ENCODE results near the gene EYA2. TPM values are rescaled to one million over a fixed set of nuclear protein-coding genes. Genes with fewer than 3 reads are reported as not detected.

The EYA2 gene
- total and polyA plus RNA-seq, 2 donors = 11.1 to 28.5 TPM

DNA sequence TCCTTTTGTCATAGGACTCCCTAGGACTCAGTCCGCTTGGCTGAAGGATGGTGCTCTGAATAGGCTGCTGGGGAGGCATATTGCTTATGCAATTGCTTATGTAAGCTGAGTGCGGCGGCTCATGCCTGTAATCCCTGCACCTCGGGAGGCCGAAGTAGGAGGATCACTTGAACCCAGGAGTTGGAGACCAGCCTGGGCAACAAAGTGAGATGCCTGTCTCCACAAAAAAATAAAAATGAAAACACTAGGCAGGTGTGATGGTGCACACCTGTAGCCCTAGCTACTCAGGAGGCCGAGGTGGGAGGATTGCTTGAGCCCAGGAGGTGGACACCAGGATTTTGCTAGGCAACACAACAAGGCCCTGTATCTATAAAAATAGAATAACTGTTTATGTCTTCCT lies 81.3 kb downstream of the EYA2 start:
- H3K9me3 ChIP-seq (ENCODE audit: control insufficient read depth in 2 of 2, insufficient read depth in 1 of 2, low read length in 1 of 2) = no peaks in the 10 kb centered on the region
- no peak overlapping the region for H3K4me3 ChIP-seq (ENCODE audit: low read length in 2 of 2)
- no peak for DNase-seq (ENCODE audit: low read depth in 6 of 9, low spot score in 9 of 9)
- 96% methylated on average over 6 of the region's 6 CpGs for WGBS
- H3K27me3 ChIP-seq (ENCODE audit: control insufficient read depth in 2 of 2, insufficient read depth in 1 of 2, low read length in 1 of 2) = no peaks in the 10 kb centered on the region
- no peak overlapping the region for H3K27ac ChIP-seq (ENCODE audit: low read depth in 1 of 2, low read length in 1 of 2)
- no peaks in the 10 kb centered on the region for H3K4me1 ChIP-seq (ENCODE audit: control insufficient read depth in 2 of 2, insufficient read depth in 2 of 2, low read length in 2 of 2)
- H3K36me3 ChIP-seq (ENCODE audit: control insufficient read depth in 2 of 2, insufficient read depth in 2 of 2, low read length in 1 of 2) = no peaks in the 10 kb centered on the region

DNA sequence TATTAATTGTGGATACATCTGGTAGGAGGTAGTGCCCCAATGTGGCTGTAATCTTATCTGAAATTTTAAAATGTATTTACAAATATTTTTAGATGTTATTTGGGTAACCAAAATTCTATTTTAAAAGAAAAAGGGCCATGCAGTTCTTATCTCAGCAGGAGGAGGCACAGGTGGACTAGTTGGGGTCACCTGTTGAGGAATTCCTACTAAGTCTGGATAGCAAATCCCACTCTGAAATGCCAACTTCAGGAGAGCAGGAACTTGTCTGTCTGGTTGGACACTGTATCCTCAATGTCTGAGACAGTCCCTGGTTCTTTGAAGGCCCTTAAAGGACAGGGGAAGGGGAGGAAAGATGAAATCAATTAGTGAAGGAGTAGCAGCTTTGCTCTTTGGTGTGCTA lies 82.6 kb downstream of the EYA2 start:
- H3K4me1 ChIP-seq (ENCODE audit: control insufficient read depth in 2 of 2, insufficient read depth in 2 of 2, low read length in 2 of 2) = no peaks in the 10 kb centered on the region
- H3K27me3 ChIP-seq (ENCODE audit: control insufficient read depth in 2 of 2, insufficient read depth in 1 of 2, low read length in 1 of 2) = no peaks in the 10 kb centered on the region
- H3K4me3 ChIP-seq (ENCODE audit: low read length in 2 of 2) = no peak overlapping the region
- no peak overlapping the region for H3K27ac ChIP-seq (ENCODE audit: low read depth in 1 of 2, low read length in 1 of 2)
- no peaks in the 10 kb centered on the region for H3K9me3 ChIP-seq (ENCODE audit: control insufficient read depth in 2 of 2, insufficient read depth in 1 of 2, low read length in 1 of 2)
- no peak for DNase-seq (ENCODE audit: low read depth in 6 of 9, low spot score in 9 of 9)
- H3K36me3 ChIP-seq (ENCODE audit: control insufficient read depth in 2 of 2, insufficient read depth in 2 of 2, low read length in 1 of 2) = no peaks in the 10 kb centered on the region

DNA sequence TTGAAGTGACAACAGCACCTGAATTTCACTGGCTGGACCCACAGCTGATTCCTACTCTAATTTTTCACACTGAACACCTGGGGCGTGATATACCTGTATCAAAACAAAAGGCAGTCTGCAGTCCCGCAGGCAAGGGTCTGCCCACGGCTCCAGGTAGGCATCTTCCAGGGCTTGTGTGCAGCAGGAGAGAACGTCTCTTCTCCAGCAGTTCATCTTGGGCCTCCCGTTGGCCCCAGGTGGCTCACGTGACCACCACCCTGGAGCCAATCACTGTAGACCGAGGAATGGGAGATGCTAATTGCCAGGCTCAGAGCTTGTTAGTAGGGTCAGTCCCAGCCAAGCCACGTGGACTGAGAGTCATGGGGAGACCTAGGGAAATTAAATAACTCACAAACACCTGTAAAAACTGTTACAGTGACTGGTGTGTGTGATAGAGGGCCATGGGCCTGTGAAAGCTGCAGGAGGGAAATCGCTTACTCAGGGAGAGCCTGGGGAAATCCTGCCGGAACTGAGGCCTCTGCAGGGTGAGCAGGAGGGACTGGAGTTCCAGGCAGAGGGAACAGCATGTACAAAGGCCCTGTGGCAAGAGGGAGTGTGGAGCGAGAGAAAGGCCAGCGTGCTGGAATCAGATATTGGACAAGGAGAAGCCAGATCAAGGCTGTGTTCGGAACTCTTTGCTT lies 83.4 kb downstream of the EYA2 start:
- Histone ChIP-seq H3K9me3 (ENCODE audit: control insufficient read depth in 2 of 2, insufficient read depth in 1 of 2, low read length in 1 of 2) (no peaks in the 10 kb centered on the region), H3K27ac (ENCODE audit: low read depth in 1 of 2, low read length in 1 of 2) (no peak overlapping the region), H3K36me3 (ENCODE audit: control insufficient read depth in 2 of 2, insufficient read depth in 2 of 2, low read length in 1 of 2) (no peaks in the 10 kb centered on the region), H3K4me1 (ENCODE audit: control insufficient read depth in 2 of 2, insufficient read depth in 2 of 2, low read length in 2 of 2) (no peaks in the 10 kb centered on the region), H3K27me3 (ENCODE audit: control insufficient read depth in 2 of 2, insufficient read depth in 1 of 2, low read length in 1 of 2) (no peaks in the 10 kb centered on the region), H3K4me3 (ENCODE audit: low read length in 2 of 2) (no peak overlapping the region)
- no peak for DNase-seq (ENCODE audit: low read depth in 6 of 9, low spot score in 9 of 9)
- WGBS = 87% methylated on average over 13 of the region's 13 CpGs

DNA sequence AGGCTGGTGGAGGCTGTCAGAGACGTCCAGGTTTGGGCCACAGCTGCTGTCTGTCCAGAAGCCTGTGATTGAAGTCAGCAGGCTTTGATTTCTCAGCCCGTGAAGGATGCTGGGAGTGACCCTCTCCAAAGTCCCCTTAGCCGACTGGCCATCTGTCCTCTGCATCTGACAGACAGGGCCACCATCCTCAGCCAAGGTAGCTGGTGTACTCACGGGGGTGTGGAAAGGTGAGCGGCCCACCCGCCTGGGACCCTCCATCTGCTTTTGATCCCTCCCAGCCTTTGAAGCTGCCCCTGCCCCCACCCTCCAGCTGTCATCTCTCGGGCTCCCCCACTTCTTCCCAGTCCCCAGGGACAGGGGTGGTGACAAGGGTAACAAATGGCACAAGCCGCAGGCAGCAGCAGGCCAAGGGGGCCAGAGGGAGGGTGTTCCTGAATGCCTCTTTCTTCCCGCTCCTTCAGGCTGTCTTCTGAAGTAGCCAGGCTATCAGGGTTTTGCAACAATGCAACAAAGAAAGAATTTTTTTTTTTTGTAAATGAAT lies 84.4 kb downstream of the EYA2 start:
- no peak overlapping the region for H3K27ac ChIP-seq (ENCODE audit: low read depth in 1 of 2, low read length in 1 of 2)

DNA sequence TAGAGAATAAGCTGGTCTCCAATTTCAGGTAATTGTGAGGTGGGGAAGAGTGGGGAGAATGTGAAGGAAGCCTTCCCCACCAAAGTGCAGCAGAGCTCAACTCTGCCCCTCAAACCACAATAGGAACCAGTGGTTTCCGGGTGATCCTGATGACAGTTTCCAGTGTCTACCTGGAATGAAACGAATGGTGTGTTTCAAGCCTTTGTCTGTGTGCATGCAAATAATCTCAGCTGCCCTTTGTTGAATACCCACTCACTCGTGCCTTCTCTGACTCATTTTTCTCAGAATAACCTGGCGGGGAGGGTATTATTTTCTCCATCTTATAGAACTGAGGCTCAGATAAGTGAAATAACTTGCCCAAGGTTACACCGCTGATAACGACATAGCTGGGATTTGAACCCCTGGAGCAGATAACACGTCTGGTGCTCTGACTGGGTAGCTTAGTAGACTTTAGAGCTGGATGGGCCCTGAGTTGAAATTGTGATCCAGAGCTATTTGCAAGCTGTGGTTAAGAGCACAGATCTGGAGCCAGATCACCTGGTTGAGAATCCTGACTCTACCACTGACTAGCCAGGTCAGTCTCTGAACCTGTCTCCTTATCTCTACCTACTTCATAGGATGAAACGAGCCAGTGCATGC lies 85.1 kb downstream of the EYA2 start:
- Histone ChIP-seq H3K27me3 (ENCODE audit: control insufficient read depth in 2 of 2, insufficient read depth in 1 of 2, low read length in 1 of 2) (no peaks in the 10 kb centered on the region), H3K4me1 (ENCODE audit: control insufficient read depth in 2 of 2, insufficient read depth in 2 of 2, low read length in 2 of 2) (no peaks in the 10 kb centered on the region), H3K36me3 (ENCODE audit: control insufficient read depth in 2 of 2, insufficient read depth in 2 of 2, low read length in 1 of 2) (no peaks in the 10 kb centered on the region), H3K9me3 (ENCODE audit: control insufficient read depth in 2 of 2, insufficient read depth in 1 of 2, low read length in 1 of 2) (no peaks in the 10 kb centered on the region), H3K27ac (ENCODE audit: low read depth in 1 of 2, low read length in 1 of 2) (no peak overlapping the region), H3K4me3 (ENCODE audit: low read length in 2 of 2) (no peak overlapping the region)
- WGBS = 51% methylated on average over 8 of the region's 8 CpGs
- no peak for DNase-seq (ENCODE audit: low read depth in 6 of 9, low spot score in 9 of 9)

More for the DNA sequence above, 84.4 kb downstream of the EYA2 start:
- H3K4me1 ChIP-seq (ENCODE audit: control insufficient read depth in 2 of 2, insufficient read depth in 2 of 2, low read length in 2 of 2) = no peaks in the 10 kb centered on the region
- H3K4me3 ChIP-seq (ENCODE audit: low read length in 2 of 2) = no peak overlapping the region
- no peaks in the 10 kb centered on the region for H3K36me3 ChIP-seq (ENCODE audit: control insufficient read depth in 2 of 2, insufficient read depth in 2 of 2, low read length in 1 of 2)
- DNase-seq (ENCODE audit: low read depth in 6 of 9, low spot score in 9 of 9) = no peak
- WGBS = 45% methylated on average over 9 of the region's 9 CpGs
- H3K9me3 ChIP-seq (ENCODE audit: control insufficient read depth in 2 of 2, insufficient read depth in 1 of 2, low read length in 1 of 2) = no peaks in the 10 kb centered on the region
- no peaks in the 10 kb centered on the region for H3K27me3 ChIP-seq (ENCODE audit: control insufficient read depth in 2 of 2, insufficient read depth in 1 of 2, low read length in 1 of 2)

DNA sequence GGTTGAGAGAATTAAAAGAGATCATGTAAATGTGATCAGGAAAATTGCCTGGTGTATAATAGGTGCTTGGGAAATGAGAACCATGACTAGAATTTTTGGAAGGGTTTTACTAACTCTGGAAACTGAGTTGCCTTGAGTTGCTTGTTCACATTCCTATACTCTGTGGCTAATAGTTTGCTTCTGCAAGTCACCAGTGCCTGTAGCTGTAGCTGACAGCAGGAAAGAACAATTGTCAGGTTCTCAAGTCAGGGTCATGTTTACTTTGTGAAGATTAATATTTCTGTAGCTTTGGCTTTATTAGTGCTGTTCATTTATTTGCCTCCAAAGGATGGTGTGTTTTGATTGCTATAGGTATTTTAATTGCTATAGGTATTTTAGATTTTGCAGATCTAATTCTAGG lies 86.5 kb downstream of the EYA2 start:
- Histone ChIP-seq H3K4me1 (ENCODE audit: control insufficient read depth in 2 of 2, insufficient read depth in 2 of 2, low read length in 2 of 2) (no peaks in the 10 kb centered on the region), H3K27me3 (ENCODE audit: control insufficient read depth in 2 of 2, insufficient read depth in 1 of 2, low read length in 1 of 2) (no peaks in the 10 kb centered on the region), H3K4me3 (ENCODE audit: low read length in 2 of 2) (no peak overlapping the region), H3K27ac (ENCODE audit: low read depth in 1 of 2, low read length in 1 of 2) (no peak overlapping the region), H3K36me3 (ENCODE audit: control insufficient read depth in 2 of 2, insufficient read depth in 2 of 2, low read length in 1 of 2) (no peaks in the 10 kb centered on the region), H3K9me3 (ENCODE audit: control insufficient read depth in 2 of 2, insufficient read depth in 1 of 2, low read length in 1 of 2) (no peaks in the 10 kb centered on the region)
- DNase-seq (ENCODE audit: low read depth in 6 of 9, low spot score in 9 of 9) = no peak

DNA sequence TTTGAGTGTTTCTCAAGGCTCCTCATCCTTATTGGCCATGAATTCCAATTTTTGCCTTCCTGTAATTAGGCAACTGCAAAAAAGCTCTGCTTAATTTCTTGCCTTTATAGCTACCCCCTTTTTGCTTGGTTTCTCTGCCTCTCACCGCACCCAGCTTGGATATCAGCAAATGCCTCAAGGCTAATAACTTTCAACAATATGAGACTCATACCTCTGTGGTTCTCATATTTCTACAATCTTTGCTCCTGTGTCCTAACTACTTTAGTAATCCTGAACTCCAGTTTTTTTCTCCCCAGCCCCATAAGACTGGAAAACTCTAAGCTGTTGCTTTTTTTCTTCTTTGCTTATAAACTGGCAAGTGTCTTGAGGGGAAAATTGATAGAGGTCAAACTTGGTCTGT lies 88.8 kb downstream of the EYA2 start:
- Histone ChIP-seq H3K9me3 (ENCODE audit: control insufficient read depth in 2 of 2, insufficient read depth in 1 of 2, low read length in 1 of 2) (no peaks in the 10 kb centered on the region), H3K27me3 (ENCODE audit: control insufficient read depth in 2 of 2, insufficient read depth in 1 of 2, low read length in 1 of 2) (no peaks in the 10 kb centered on the region), H3K27ac (ENCODE audit: low read depth in 1 of 2, low read length in 1 of 2) (no peak overlapping the region), H3K4me1 (ENCODE audit: control insufficient read depth in 2 of 2, insufficient read depth in 2 of 2, low read length in 2 of 2) (no peaks in the 10 kb centered on the region), H3K36me3 (ENCODE audit: control insufficient read depth in 2 of 2, insufficient read depth in 2 of 2, low read length in 1 of 2) (no peaks in the 10 kb centered on the region), H3K4me3 (ENCODE audit: low read length in 2 of 2) (no peak overlapping the region)
- WGBS = 95% methylated on average over 1 of the region's 1 CpG
- DNase-seq (ENCODE audit: low read depth in 6 of 9, low spot score in 9 of 9) = no peak

DNA sequence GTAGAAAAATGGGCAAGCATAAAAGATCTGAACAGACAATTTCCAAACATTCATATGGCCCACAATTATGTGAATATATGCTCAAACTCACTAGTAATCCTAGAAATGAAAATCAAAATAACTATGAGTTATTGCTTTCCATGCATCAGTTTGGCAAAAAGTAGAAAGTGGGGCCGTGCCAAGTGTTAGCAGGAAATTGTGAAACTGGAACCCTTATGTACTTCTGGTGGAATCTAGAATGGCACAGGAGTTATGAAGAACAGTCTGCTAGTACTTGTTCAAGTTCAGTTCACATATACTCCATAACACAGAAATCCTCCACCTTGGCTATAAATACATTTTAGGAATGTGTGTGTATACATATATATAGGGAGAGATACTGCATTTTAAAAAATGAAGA lies 89.8 kb downstream of the EYA2 start:
- 67% methylated on average over 1 of the region's 1 CpG for WGBS
- H3K9me3 ChIP-seq (ENCODE audit: control insufficient read depth in 2 of 2, insufficient read depth in 1 of 2, low read length in 1 of 2) = no peaks in the 10 kb centered on the region
- H3K36me3 ChIP-seq (ENCODE audit: control insufficient read depth in 2 of 2, insufficient read depth in 2 of 2, low read length in 1 of 2) = no peaks in the 10 kb centered on the region
- no peak overlapping the region for H3K27ac ChIP-seq (ENCODE audit: low read depth in 1 of 2, low read length in 1 of 2)
- H3K4me1 ChIP-seq (ENCODE audit: control insufficient read depth in 2 of 2, insufficient read depth in 2 of 2, low read length in 2 of 2) = no peaks in the 10 kb centered on the region
- DNase-seq (ENCODE audit: low read depth in 6 of 9, low spot score in 9 of 9) = no peak
- H3K27me3 ChIP-seq (ENCODE audit: control insufficient read depth in 2 of 2, insufficient read depth in 1 of 2, low read length in 1 of 2) = no peaks in the 10 kb centered on the region
- no peak overlapping the region for H3K4me3 ChIP-seq (ENCODE audit: low read length in 2 of 2)

DNA sequence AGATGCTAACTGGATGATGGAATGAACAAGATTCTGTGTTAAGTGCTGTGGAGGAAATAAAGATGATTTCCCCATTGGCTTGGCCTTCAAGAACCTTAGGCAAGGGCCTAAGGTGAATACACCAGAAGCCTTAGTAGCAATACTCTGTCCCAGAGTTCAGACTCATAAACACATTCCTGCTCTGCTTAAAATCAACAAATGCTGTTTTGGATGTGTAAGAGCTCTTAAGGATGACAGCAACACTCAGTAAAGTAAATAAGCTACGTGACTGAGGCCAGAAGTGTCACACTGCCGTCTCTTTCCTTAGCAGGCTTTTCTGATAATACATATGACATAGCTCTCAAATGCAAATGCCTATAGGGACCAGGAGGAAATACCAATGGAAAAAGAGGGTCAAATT lies 90.6 kb downstream of the EYA2 start:
- no peak overlapping the region for H3K27ac ChIP-seq (ENCODE audit: low read depth in 1 of 2, low read length in 1 of 2)
- no peaks in the 10 kb centered on the region for H3K9me3 ChIP-seq (ENCODE audit: control insufficient read depth in 2 of 2, insufficient read depth in 1 of 2, low read length in 1 of 2)
- no peak overlapping the region for H3K4me3 ChIP-seq (ENCODE audit: low read length in 2 of 2)
- DNase-seq (ENCODE audit: low read depth in 6 of 9, low spot score in 9 of 9) = no peak
- no peaks in the 10 kb centered on the region for H3K27me3 ChIP-seq (ENCODE audit: control insufficient read depth in 2 of 2, insufficient read depth in 1 of 2, low read length in 1 of 2)
- H3K4me1 ChIP-seq (ENCODE audit: control insufficient read depth in 2 of 2, insufficient read depth in 2 of 2, low read length in 2 of 2) = no peaks in the 10 kb centered on the region
- H3K36me3 ChIP-seq (ENCODE audit: control insufficient read depth in 2 of 2, insufficient read depth in 2 of 2, low read length in 1 of 2) = no peaks in the 10 kb centered on the region
- WGBS = 78% methylated on average over 2 of the region's 2 CpGs

Measured in thymus (tissue), 11 donors.